WTC11 (cell line): ENCODE data around the gene TMPRSS2. TPM values are rescaled to one million over a fixed set of nuclear protein-coding genes. Genes with fewer than 3 reads are reported as not detected.

ENCODE experiments used
- ATAC-seq: fragments of 200-7000 bp; cut with Tn5 transposase; 2 replicates; pipeline ENCODE4 v1.10.0; 2021; ENCODE audit warnings: mild to moderate bottlenecking, moderate library complexity
- CTCF ChIA-PET: fragments of 300-600 bp; sonication (Branson Sonifier 250); formaldehyde crosslinking; loops from one replicate; lab custom pipeline; 2021; ENCODE audit warnings: antibody characterized with exemption; lab: Charles Lee
- POLR2A ChIA-PET: fragments of 350-600 bp; sonication (Branson Sonifier 250); formaldehyde crosslinking; loops from one replicate; lab custom pipeline; 2021; ENCODE audit warnings: antibody characterized with exemption; lab: Charles Lee
- DNase-seq: peaks from one replicate; pipeline ENCODE4 v3.0.0; 2021; ENCODE audit warnings: low spot score
- H3K27ac Mint-ChIP-seq: 2 replicates; pipeline ENCODE4 v1.8.0; 2021; ENCODE audit warnings: mixed read lengths
- H3K27me3 Mint-ChIP-seq: 2 replicates; pipeline ENCODE4 v1.8.0; 2021; ENCODE audit warnings: low read depth, mild to moderate bottlenecking, moderate library complexity, mixed read lengths
- H3K36me3 Mint-ChIP-seq: 2 replicates; pipeline ENCODE4 v1.8.0; 2021; ENCODE audit warnings: mixed read lengths
- H3K4me1 Mint-ChIP-seq: 2 replicates; pipeline ENCODE4 v1.8.0; 2022; ENCODE audit warnings: mixed read lengths
- H3K4me3 Mint-ChIP-seq: 2 replicates; pipeline ENCODE4 v1.8.0; 2021; ENCODE audit warnings: mild to moderate bottlenecking, moderate library complexity, mixed read lengths
- H3K9me3 Mint-ChIP-seq: 2 replicates; pipeline ENCODE4 v1.8.0; 2021; ENCODE audit warnings: mixed read lengths
- AFF4 ChIP-seq: sonication (generic); formaldehyde crosslinking; IDR thresholded peaks from 2 replicates; pipeline ENCODE4 v1.8.1; 2023; ENCODE audit warnings: mild to moderate bottlenecking, missing genetic modification reagents, borderline replicate concordance
- CTCF ChIP-seq: fragments of 200-600 bp; IDR thresholded peaks from 2 replicates; pipeline ENCODE4 v1.8.0; 2022; ENCODE audit warnings: antibody characterized with exemption
- E2F5 ChIP-seq: sonication (generic); formaldehyde crosslinking; IDR thresholded peaks from 2 replicates; pipeline ENCODE4 v1.8.1; 2022; ENCODE audit warnings: mild to moderate bottlenecking, moderate library complexity, missing genetic modification reagents
- ELF4 ChIP-seq: sonication (generic); formaldehyde crosslinking; IDR thresholded peaks from 2 replicates; pipeline ENCODE4 v1.8.1; 2022; ENCODE audit warnings: low read depth, mild to moderate bottlenecking, moderate library complexity, missing genetic modification reagents
- GABPB1 ChIP-seq: sonication (generic); formaldehyde crosslinking; IDR thresholded peaks from 2 replicates; pipeline ENCODE4 v1.8.1; 2023; ENCODE audit warnings: mild to moderate bottlenecking, missing genetic modification reagents
- HMGA2 ChIP-seq: fragments of 250-450 bp; sonication (Bioruptor Pico); IDR thresholded peaks from 2 replicates; pipeline ENCODE4 v1.4.0; 2021; ENCODE audit warnings: mild to moderate bottlenecking, moderate library complexity
- NFATC4 ChIP-seq: fragments of 250-450 bp; sonication (Bioruptor Pico); IDR thresholded peaks from 2 replicates; pipeline ENCODE4 v1.9.0; 2021; ENCODE audit warnings: mild to moderate bottlenecking
- NFE2L1 ChIP-seq: sonication (generic); formaldehyde crosslinking; IDR thresholded peaks from 2 replicates; pipeline ENCODE4 v1.8.1; 2023; ENCODE audit warnings: missing genetic modification reagents
- NFYB ChIP-seq: sonication (generic); formaldehyde crosslinking; conservative IDR thresholded peaks from 2 replicates; pipeline ENCODE4 v1.8.0; 2022; ENCODE audit warnings: low read depth, missing genetic modification reagents
- OVOL2 ChIP-seq: fragments of 250-450 bp; sonication (Bioruptor Pico); IDR thresholded peaks from 2 replicates; pipeline ENCODE4 v1.9.0; 2021; ENCODE audit warnings: mild to moderate bottlenecking, borderline replicate concordance
- PRDM15 ChIP-seq: sonication (generic); formaldehyde crosslinking; IDR thresholded peaks from 2 replicates; pipeline ENCODE4 v1.8.0; 2022; ENCODE audit warnings: missing genetic modification reagents
- RORB ChIP-seq: fragments of 250-450 bp; sonication (Bioruptor Pico); IDR thresholded peaks from 2 replicates; pipeline ENCODE4 v1.9.0; 2021; ENCODE audit warnings: mild to moderate bottlenecking
- TCF7 ChIP-seq: sonication (generic); formaldehyde crosslinking; IDR thresholded peaks from 2 replicates; pipeline ENCODE4 v1.8.0; 2022; ENCODE audit warnings: mild to moderate bottlenecking, low read depth, missing genetic modification reagents, moderate library complexity
- USF1 ChIP-seq: sonication (generic); formaldehyde crosslinking; IDR thresholded peaks from 2 replicates; pipeline ENCODE4 v1.8.0; 2022; ENCODE audit warnings: mild to moderate bottlenecking, missing genetic modification reagents
- ZBTB21 ChIP-seq: sonication (generic); formaldehyde crosslinking; IDR thresholded peaks from 2 replicates; pipeline ENCODE4 v1.8.1; 2023; ENCODE audit warnings: mild to moderate bottlenecking, missing genetic modification reagents, borderline replicate concordance
- ZNF232 ChIP-seq: sonication (generic); formaldehyde crosslinking; IDR thresholded peaks from 2 replicates; pipeline ENCODE4 v1.8.0; 2022; ENCODE audit warnings: mild to moderate bottlenecking, missing genetic modification reagents
- ZNF425 ChIP-seq: fragments of 250-450 bp; sonication (Bioruptor Pico); conservative IDR thresholded peaks from 2 replicates; pipeline ENCODE4 v1.9.0; 2021; ENCODE audit warnings: mild to moderate bottlenecking
- total RNA-seq: library from RNA; stranded (reverse); gene quantifications from 3 replicates; pipeline ENCODE4 v1.2.3, GENCODE V29; 2021

Gene TMPRSS2
- total RNA-seq, 1 experiment from 2014 or later: 8.5 TPM

- H3K9me3 Mint-ChIP-seq: no peaks in the 10 kb centered on the region
- TF ChIP-seq NFYB (CRISPR knock-in tag) (no peak), ZNF425 (CRISPR knock-in tag) (no peak), USF1 (CRISPR knock-in tag) (no peak), ZNF232 (CRISPR knock-in tag) (no peak), NFATC4 (CRISPR knock-in tag) (no peak), TCF7 (no peak), HMGA2 (no peak), PRDM15 (no peak), E2F5 (CRISPR knock-in tag) (no peak), GABPB1 (CRISPR knock-in tag) (no peak), NFE2L1 (CRISPR knock-in tag) (no peak), ZBTB21 (no peak), AFF4 (CRISPR knock-in tag) (no peak), OVOL2 (CRISPR knock-in tag) (no peak), ELF4 (CRISPR knock-in tag) (no peak), CTCF (no peak), RORB (CRISPR knock-in tag) (no peak)
- ChIA-PET CTCF (interaction anchor here (1.6 kb wide), 1 partner anchor 162 kb away, joined by 3 read pairs; no protein-coding TSS in a partner anchor), POLR2A (no interaction called here)
- H3K4me1 Mint-ChIP-seq: peaks cover 3% of the 10 kb centered on the region; the same call in 1 of the 2 replicates
- peaks cover 3% of the 10 kb centered on the region for H3K27me3 Mint-ChIP-seq
- ATAC-seq (no peak), DNase-seq (no peak)
- H3K4me3 Mint-ChIP-seq: no peak overlapping the region
- H3K27ac Mint-ChIP-seq: no peak overlapping the region
- H3K36me3 Mint-ChIP-seq: no peaks in the 10 kb centered on the region
Observed at GRCh38 chr21:41444703-41445464, 63.1 kb downstream of the TMPRSS2 start.
